B cell (primary cell): ENCODE measurements around the gene GARS1. TPM values are rescaled to one million over a fixed set of nuclear protein-coding genes. Genes with fewer than 3 reads are reported as not detected.

Experiments used
- ATAC-seq: fragments of 200-7000 bp; cut with Tn5 transposase; one replicate; pipeline ENCODE4 v1.10.0; 2021; ENCODE audit warnings: low read depth, mild to moderate bottlenecking, moderate number of reproducible peaks, moderate library complexity
- CTCF ChIA-PET: fragments of 350-600 bp; sonication (Branson Sonifier 250); formaldehyde crosslinking; loops from one replicate; lab custom pipeline; 2021; ENCODE audit warnings: antibody characterized with exemption, inconsistent platforms; lab: Charles Lee
- POLR2A ChIA-PET: fragments of 350-600 bp; sonication (Branson Sonifier 250); formaldehyde crosslinking; loops from one replicate; lab custom pipeline; 2021; ENCODE audit warnings: antibody characterized with exemption; lab: Charles Lee
- DNase-seq: peaks from one replicate; pipeline ENCODE4 v3.0.0; 2013
- H2AFZ ChIP-seq: 2 replicates; pipeline ENCODE4 v1.6.1; 2012; ENCODE audit warnings: mild to moderate bottlenecking, low read depth, low read length; ENCODE audit not compliant: insufficient read depth, poor library complexity, severe bottlenecking
- H3K27ac ChIP-seq, 2 donors: 1 replicate in 1 of 2; 2 replicates in 1 of 2; pipeline ENCODE4 v1.5.1; 2012 to 2013; ENCODE audit warnings: low read length in 2 of 2, mild to moderate bottlenecking in 2 of 2, moderate library complexity in 1 of 2
- H3K27me3 ChIP-seq, 4 experiments: fragments of 200-600 bp in 1 of 4; sonication (generic) in 1 of 4; replicated peaks in 1 of 4; 1 replicate in 2 of 4; 2 replicates in 2 of 4; pipeline versions ENCODE4 v1.6.1 to v1.7.0; 2013 to 2016; ENCODE audit warnings: low read length in 3 of 4, mild to moderate bottlenecking in 2 of 4, mixed read lengths in 1 of 4, moderate library complexity in 1 of 4; ENCODE audit not compliant: insufficient read depth in 4 of 4, control insufficient read depth in 3 of 4; ENCODE audit errors: control extremely low read depth in 1 of 4
- H3K36me3 ChIP-seq, 2 experiments: replicated peaks in 1 of 2; 1 replicate in 1 of 2; 2 replicates in 1 of 2; pipeline versions ENCODE4 v1.6.1 to v1.7.1; 2013; ENCODE audit warnings: low read length in 1 of 2; ENCODE audit not compliant: insufficient read depth in 2 of 2, control insufficient read depth in 1 of 2; ENCODE audit errors: control extremely low read depth in 1 of 2, extremely low read depth in 1 of 2
- H3K4me1 ChIP-seq, 2 donors: fragments of 200-600 bp in 1 of 2; sonication (generic) in 1 of 2; 1 replicate in 1 of 2; 2 replicates in 1 of 2; pipeline versions ENCODE4 v1.5.1 to v1.6.1; 2013 to 2017; ENCODE audit warnings: low read length in 2 of 2; ENCODE audit not compliant: control insufficient read depth in 2 of 2, insufficient read depth in 2 of 2
- H3K4me2 ChIP-seq: replicated peaks from 2 replicates; pipeline ENCODE3; 2012; ENCODE audit warnings: mild to moderate bottlenecking, low read depth, low read length; ENCODE audit not compliant: poor library complexity, severe bottlenecking
- H3K4me3 ChIP-seq, 5 experiments: fragments of 200-600 bp in 1 of 5; sonication (generic) in 1 of 5; 1 replicate in 3 of 5; 2 replicates in 2 of 5; pipeline versions ENCODE4 v1.5.1 to v1.7.0; 2011 to 2016; ENCODE audit warnings: low read length in 4 of 5, mild to moderate bottlenecking in 4 of 5, low read depth in 2 of 5, control low read depth in 1 of 5, moderate library complexity in 1 of 5; ENCODE audit not compliant: insufficient read depth in 1 of 5; ENCODE audit errors: control extremely low read depth in 1 of 5, extremely low read depth in 1 of 5
- H3K79me2 ChIP-seq: fragments of 200-600 bp; sonication (generic); one replicate; pipeline ENCODE4 v1.6.0; 2016; ENCODE audit warnings: low read length; ENCODE audit not compliant: control insufficient read depth, insufficient read depth
- H3K9ac ChIP-seq: fragments of 200-600 bp; sonication (generic); 2 replicates; pipeline ENCODE4 v1.6.1; 2017; ENCODE audit warnings: mild to moderate bottlenecking, low read length, moderate library complexity
- H3K9me3 ChIP-seq, 3 donors: one replicate each; pipeline versions ENCODE4 v1.6.1 to v1.7.1; 2013; ENCODE audit warnings: low read length in 2 of 3; ENCODE audit not compliant: control insufficient read depth in 2 of 3, insufficient read depth in 1 of 3; ENCODE audit errors: control extremely low read depth in 1 of 3
- H4K20me1 ChIP-seq: 2 replicates; pipeline ENCODE4 v1.6.0; 2012; ENCODE audit warnings: mild to moderate bottlenecking, low read length; ENCODE audit not compliant: insufficient read depth, control insufficient read depth, poor library complexity, severe bottlenecking
- H3K27ac Mint-ChIP-seq: one replicate; pipeline ENCODE4 v1.8.0; 2021; ENCODE audit warnings: mixed read lengths
- H3K27me3 Mint-ChIP-seq: one replicate; pipeline ENCODE4 v1.8.0; 2021; ENCODE audit warnings: mixed read lengths
- H3K4me1 Mint-ChIP-seq: one replicate; pipeline ENCODE4 v1.8.0; 2021; ENCODE audit warnings: mixed read lengths
- H3K4me3 Mint-ChIP-seq: one replicate; pipeline ENCODE4 v1.8.0; 2021; ENCODE audit warnings: mixed read lengths
- H3K9me3 Mint-ChIP-seq: one replicate; pipeline ENCODE4 v1.8.0; 2022; ENCODE audit warnings: mixed read lengths; ENCODE audit not compliant: insufficient read depth
- CTCF ChIP-seq: fragments of 200-600 bp; IDR thresholded peaks from one replicate; pipeline ENCODE4 v1.8.0; 2022; ENCODE audit warnings: antibody characterized with exemption, mild to moderate bottlenecking
- EZH2 ChIP-seq: IDR thresholded peaks from 2 replicates; pipeline ENCODE4 v1.6.1; 2012; ENCODE audit warnings: borderline replicate concordance, low read depth, mild to moderate bottlenecking, moderate library complexity, low read length; ENCODE audit not compliant: insufficient read depth, poor library complexity, severe bottlenecking
- WGBS: methylation state at CpG from one replicate; pipeline ENCODE4 v1.1.5; 2013; ENCODE audit warnings: missing lambda C conversion rate; ENCODE audit not compliant: insufficient coverage; 5-methylcytosine and 5-hydroxymethylcytosine counted together
- intact Hi-C: fragments of 100-400 bp; cut with micrococcal nuclease; formaldehyde crosslinking; loops from one replicate; pipeline ENCODE4 v1.10.0; 2022
- polyA plus RNA-seq: library from polyadenylated mRNA; depleted of rRNA; stranded (reverse); fragments of >200 nt; gene quantifications from 2 replicates; pipeline ENCODE4 v1.2.3, GENCODE V29; 2012
- total RNA-seq, 2 donors: library from RNA; stranded (reverse); fragments of 120-200 nt in 1 of 2; gene quantifications; 1 replicate in 1 of 2; 2 replicates in 1 of 2; pipeline versions ENCODE4 v1.2.3 to v1.2.4, GENCODE V29; 2013 to 2022

Gene GARS1
- total and polyA plus RNA-seq, 2 donors (not counting 1 experiment from before 2014, with no cell fraction given): 54.9 to 61.7 TPM

DNA sequence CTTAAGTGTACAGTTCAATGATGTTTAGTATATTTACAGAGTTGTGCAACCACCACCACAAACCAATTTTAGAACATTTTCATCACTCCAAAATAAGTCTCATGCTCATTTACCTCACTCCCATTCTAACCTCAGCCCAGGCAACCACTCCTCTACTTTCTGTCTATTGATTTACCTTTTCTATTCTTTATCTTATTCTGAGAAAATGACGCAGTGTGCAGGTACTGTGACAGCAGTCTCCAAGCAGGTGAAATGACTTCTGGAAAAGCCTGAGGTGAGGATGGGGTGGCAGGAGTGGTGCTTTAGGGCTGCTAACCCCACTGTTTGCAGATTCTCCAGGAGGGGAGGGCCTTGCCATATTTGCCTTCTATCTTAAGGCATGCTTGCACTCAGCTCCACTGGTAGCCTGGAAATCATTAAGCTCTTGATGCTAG is 39.5 kb downstream of the GARS1 start:
- H2AFZ ChIP-seq: no peak overlapping the region
- H3K4me3 ChIP-seq: no peak overlapping the region
- Mint-ChIP-seq H3K9me3 (no peaks in the 10 kb centered on the region), H3K27me3 (no peaks in the 10 kb centered on the region), H3K4me3 (no peak overlapping the region), H3K4me1 (no peaks in the 10 kb centered on the region), H3K27ac (no peak overlapping the region)
- DNase-seq (no peak), ATAC-seq (no peak)
- H3K4me2 ChIP-seq: no peak overlapping the region
- no peaks in the 10 kb centered on the region for H3K4me1 ChIP-seq
- TF ChIP-seq EZH2: no peak
- no peak for TF ChIP-seq CTCF
- CTCF ChIA-PET: no interaction called here
- POLR2A ChIA-PET: no interaction called here
- peaks cover 5% of the 10 kb centered on the region for H4K20me1 ChIP-seq
- no peaks in the 10 kb centered on the region for H3K9me3 ChIP-seq
- WGBS: no CpG with 5 or more reads among the region's 1 CpG
- no peaks in the 10 kb centered on the region for H3K79me2 ChIP-seq
- no peaks in the 10 kb centered on the region for H3K27me3 ChIP-seq
- no peak overlapping the region for H3K27ac ChIP-seq
- intact Hi-C loops: no loop called here
- H3K9ac ChIP-seq: no peak overlapping the region
- H3K36me3 ChIP-seq: peaks cover 1 to 49% of the 10 kb centered on the region in 2 experiments

- CTCF ChIA-PET: no interaction called here
- Histone ChIP-seq H3K79me2 (no peaks in the 10 kb centered on the region), H3K9me3 (no peaks in the 10 kb centered on the region), H3K4me1 (no peaks in the 10 kb centered on the region), H2AFZ (no peak overlapping the region), H3K4me3 (no peak overlapping the region), H3K4me2 (no peak overlapping the region), H3K27me3 (no peaks in the 10 kb centered on the region), H3K9ac (no peak overlapping the region), H3K27ac (no peak overlapping the region), H4K20me1 (peaks cover 5% of the 10 kb centered on the region), H3K36me3 (peaks cover 0 to 46% of the 10 kb centered on the region in 2 experiments)
- Mint-ChIP-seq H3K27ac (no peak overlapping the region), H3K4me1 (no peaks in the 10 kb centered on the region), H3K27me3 (no peaks in the 10 kb centered on the region), H3K4me3 (no peak overlapping the region), H3K9me3 (no peaks in the 10 kb centered on the region)
- TF ChIP-seq CTCF (no peak), EZH2 (no peak)
- intact Hi-C loops: no loop called here
- WGBS: 100% methylated on average over 3 of the region's 6 CpGs
- ATAC-seq: no peak
- POLR2A ChIA-PET: no interaction called here
- DNase-seq: no peak
These were observed 40.0 kb downstream of the GARS1 start for GRCh38 chr7:30634634-30635201.
